Loucy (cell line): ENCODE results near the gene LRRN2.

Experiments used
- H2AFZ ChIP-seq: fragments of 200-600 bp; sonication (generic); 2 replicates; pipeline ENCODE4 v1.6.0; 2016; ENCODE audit warnings: antibody characterized with exemption, mild to moderate bottlenecking, low read length, moderate library complexity
- H3F3A ChIP-seq: fragments of 200-600 bp; 2 replicates; pipeline ENCODE4 v1.6.0; 2016; ENCODE audit warnings: antibody characterized with exemption, low read depth, mild to moderate bottlenecking
- H3K27me3 ChIP-seq: fragments of 200-600 bp; sonication (generic); 2 replicates; pipeline ENCODE4 v1.6.1; 2014; ENCODE audit warnings: low read length, mild to moderate bottlenecking; ENCODE audit not compliant: insufficient read depth, poor library complexity, severe bottlenecking
- H3K36me3 ChIP-seq: fragments of 200-600 bp; sonication (generic); 2 replicates; pipeline ENCODE4 v1.6.1; 2016; ENCODE audit warnings: low read length; ENCODE audit not compliant: insufficient read depth
- H3K4me1 ChIP-seq: fragments of 200-600 bp; sonication (generic); 2 replicates; pipeline ENCODE4 v1.5.1; 2014; ENCODE audit warnings: low read length, mild to moderate bottlenecking; ENCODE audit not compliant: insufficient read depth, poor library complexity, severe bottlenecking
- H3K4me2 ChIP-seq: fragments of 200-600 bp; sonication (generic); 2 replicates; pipeline ENCODE4 v1.6.0; 2014; ENCODE audit warnings: antibody characterized with exemption, low read length, low read depth, mild to moderate bottlenecking; ENCODE audit not compliant: poor library complexity, severe bottlenecking
- H3K4me3 ChIP-seq: fragments of 200-600 bp; sonication (generic); 2 replicates; pipeline ENCODE4 v1.5.1; 2014; ENCODE audit warnings: low read length, mild to moderate bottlenecking, mixed read lengths; ENCODE audit not compliant: poor library complexity, severe bottlenecking
- H3K79me2 ChIP-seq: fragments of 200-600 bp; sonication (generic); 2 replicates; pipeline ENCODE4 v1.6.1; 2014; ENCODE audit warnings: low read length; ENCODE audit not compliant: insufficient read depth
- H3K9ac ChIP-seq: fragments of 200-600 bp; sonication (generic); 2 replicates; pipeline ENCODE4 v1.6.0; 2014; ENCODE audit warnings: mild to moderate bottlenecking, low read depth, low read length, moderate library complexity; ENCODE audit not compliant: poor library complexity, severe bottlenecking
- H3K9me2 ChIP-seq: fragments of 200-600 bp; sonication (generic); replicated peaks from 2 replicates; pipeline ENCODE4 v1.6.1; 2016; ENCODE audit warnings: low read depth, low read length, mixed read lengths
- H3K9me3 ChIP-seq: fragments of 200-600 bp; sonication (generic); 2 replicates; pipeline ENCODE4 v1.6.1; 2014; ENCODE audit warnings: mild to moderate bottlenecking, antibody characterized with exemption, low read length, low read depth; ENCODE audit not compliant: insufficient read depth
- H4K20me1 ChIP-seq: fragments of 200-600 bp; sonication (generic); 2 replicates; pipeline ENCODE4 v1.6.0; 2014; ENCODE audit warnings: antibody characterized with exemption, low read length, mild to moderate bottlenecking; ENCODE audit not compliant: insufficient read depth, poor library complexity, severe bottlenecking
- CTCF ChIP-seq: fragments of 200-600 bp; sonication (generic); conservative IDR thresholded peaks from 2 replicates; pipeline ENCODE4 v1.5.1; 2014; ENCODE audit warnings: mild to moderate bottlenecking, antibody characterized with exemption, low read length
- EZH2phosphoT487 ChIP-seq: fragments of 200-600 bp; IDR thresholded peaks from 2 replicates; pipeline ENCODE4 v1.6.1; 2018; ENCODE audit warnings: antibody characterized with exemption, mild to moderate bottlenecking, moderate library complexity, borderline replicate concordance

The LRRN2 gene

GRCh38 chr1:204701229-204701628 is 15.7 kb upstream of the LRRN2 start:
- no peak for TF ChIP-seq EZH2phosphoT487
- no peak for TF ChIP-seq CTCF
- no peaks in the 10 kb centered on the region for H3K9me3 ChIP-seq
- H3K4me2 ChIP-seq = no peak overlapping the region
- H4K20me1 ChIP-seq = no peaks in the 10 kb centered on the region
- no peaks in the 10 kb centered on the region for H3K79me2 ChIP-seq
- H3K4me1 ChIP-seq = no peaks in the 10 kb centered on the region
- no peaks in the 10 kb centered on the region for H3K9me2 ChIP-seq
- no peak overlapping the region for H3K4me3 ChIP-seq
- H3K36me3 ChIP-seq = no peaks in the 10 kb centered on the region
- no peaks in the 10 kb centered on the region for H3K27me3 ChIP-seq
- H2AFZ ChIP-seq = no peak overlapping the region
- no peaks in the 10 kb centered on the region for H3F3A ChIP-seq
- no peak overlapping the region for H3K9ac ChIP-seq

- no peaks in the 10 kb centered on the region for H3K27me3 ChIP-seq
- H3K4me1 ChIP-seq = no peaks in the 10 kb centered on the region
- no peaks in the 10 kb centered on the region for H3K9me2 ChIP-seq
- H4K20me1 ChIP-seq = no peaks in the 10 kb centered on the region
- H3F3A ChIP-seq = no peaks in the 10 kb centered on the region
- no peak overlapping the region for H2AFZ ChIP-seq
- no peak overlapping the region for H3K9ac ChIP-seq
- no peaks in the 10 kb centered on the region for H3K36me3 ChIP-seq
- H3K4me2 ChIP-seq = no peak overlapping the region
- H3K79me2 ChIP-seq = no peaks in the 10 kb centered on the region
- TF ChIP-seq CTCF (no peak), EZH2phosphoT487 (no peak)
- no peaks in the 10 kb centered on the region for H3K9me3 ChIP-seq
- no peak overlapping the region for H3K4me3 ChIP-seq
Measured at GRCh38 chr1:204697893-204698292, 12.4 kb upstream of the LRRN2 start.

GRCh38 chr1:204696606-204697005 is 11.1 kb upstream of the LRRN2 start:
- no peaks in the 10 kb centered on the region for H3K27me3 ChIP-seq
- no peaks in the 10 kb centered on the region for H3K79me2 ChIP-seq
- H4K20me1 ChIP-seq = no peaks in the 10 kb centered on the region
- H3K36me3 ChIP-seq = no peaks in the 10 kb centered on the region
- no peak overlapping the region for H3K9ac ChIP-seq
- no peaks in the 10 kb centered on the region for H3K4me1 ChIP-seq
- no peaks in the 10 kb centered on the region for H3K9me3 ChIP-seq
- TF ChIP-seq EZH2phosphoT487 (no peak), CTCF (no peak)
- no peaks in the 10 kb centered on the region for H3F3A ChIP-seq
- no peak overlapping the region for H3K4me3 ChIP-seq
- no peak overlapping the region for H2AFZ ChIP-seq
- H3K9me2 ChIP-seq = no peaks in the 10 kb centered on the region
- H3K4me2 ChIP-seq = no peak overlapping the region
